Hepatocyte (in vitro differentiated cells): ENCODE measurements around the gene DDAH2. TPM values are rescaled to one million over a fixed set of nuclear protein-coding genes. Genes with fewer than 3 reads are reported as not detected.

ENCODE experiments used
- DNase-seq: peaks from one replicate; pipeline ENCODE4 v3.0.0-alpha.2; 2016; ENCODE audit warnings: low spot score
- H2AFZ ChIP-seq: fragments of 200-600 bp; sonication (generic); 2 replicates; pipeline ENCODE4 v1.6.0; 2016; ENCODE audit warnings: antibody characterized with exemption, mild to moderate bottlenecking
- H3K27ac ChIP-seq: fragments of 200-600 bp; sonication (generic); 2 replicates; pipeline ENCODE4 v1.5.1; 2016; ENCODE audit warnings: mild to moderate bottlenecking
- H3K27me3 ChIP-seq: fragments of 200-600 bp; sonication (generic); 2 replicates; pipeline ENCODE4 v1.6.1; 2016
- H3K36me3 ChIP-seq: fragments of 200-600 bp; sonication (generic); replicated peaks from 2 replicates; pipeline ENCODE4 v1.5.1; 2016; ENCODE audit warnings: low read depth; ENCODE audit not compliant: insufficient read depth
- H3K4me1 ChIP-seq: fragments of 200-600 bp; sonication (generic); 2 replicates; pipeline ENCODE4 v1.5.1; 2016; ENCODE audit warnings: mild to moderate bottlenecking, moderate library complexity; ENCODE audit not compliant: insufficient read depth
- H3K4me2 ChIP-seq: fragments of 200-600 bp; sonication (generic); 2 replicates; pipeline ENCODE4 v1.6.0; 2016
- H3K4me3 ChIP-seq: fragments of 200-600 bp; sonication (generic); 2 replicates; pipeline ENCODE4 v1.5.1; 2016; ENCODE audit warnings: mild to moderate bottlenecking
- H3K79me2 ChIP-seq: fragments of 200-600 bp; sonication (generic); 2 replicates; pipeline ENCODE4 v1.6.0; 2017; ENCODE audit warnings: mild to moderate bottlenecking
- H3K9me2 ChIP-seq: fragments of 200-600 bp; sonication (generic); replicated peaks from 2 replicates; pipeline ENCODE4 v1.6.0; 2017; ENCODE audit warnings: mild to moderate bottlenecking; ENCODE audit not compliant: insufficient read depth
- H3K9me3 ChIP-seq: fragments of 200-600 bp; sonication (generic); 2 replicates; pipeline ENCODE4 v1.5.1; 2016; ENCODE audit warnings: low read depth, mild to moderate bottlenecking
- H4K20me1 ChIP-seq: fragments of 200-600 bp; sonication (generic); 2 replicates; pipeline ENCODE4 v1.6.0; 2016; ENCODE audit warnings: mild to moderate bottlenecking; ENCODE audit not compliant: insufficient read depth, poor library complexity, severe bottlenecking
- CTCF ChIP-seq: fragments of 200-600 bp; sonication (generic); IDR thresholded peaks from 2 replicates; pipeline ENCODE4 v1.5.1; 2016; ENCODE audit warnings: antibody characterized with exemption, mild to moderate bottlenecking; ENCODE audit not compliant: poor library complexity
- EZH2 ChIP-seq: fragments of 200-600 bp; sonication (generic); IDR thresholded peaks from 2 replicates; pipeline ENCODE4 v1.6.1; 2016; ENCODE audit warnings: antibody characterized with exemption, mild to moderate bottlenecking, borderline replicate concordance
- EZH2phosphoT487 ChIP-seq: fragments of 200-600 bp; sonication (generic); IDR thresholded peaks from one replicate; pipeline ENCODE4 v1.6.1; 2018; ENCODE audit warnings: antibody characterized with exemption, mild to moderate bottlenecking, low read depth, moderate library complexity; ENCODE audit not compliant: unreplicated experiment, severe bottlenecking
- WGBS: methylation state at CpG from one replicate; pipeline ENCODE4 v1.1.6; 2016; ENCODE audit warnings: low lambda C conversion rate; ENCODE audit errors: missing lambda C conversion rate; 5-methylcytosine and 5-hydroxymethylcytosine counted together
- polyA plus RNA-seq: library from polyadenylated mRNA; unstranded; fragments of >200 nt; fragmentation: Nextera tagmentation; extraction: Ambion mirVana; gene quantifications from 2 replicates; pipeline ENCODE4 v1.2.1, GENCODE V29; 2016
- total RNA-seq: library from RNA; depleted of rRNA; stranded (reverse); fragments of >200 nt; gene quantifications from 2 replicates; pipeline ENCODE4 v1.2.3, GENCODE V29; 2014

Gene DDAH2
- total and polyA plus RNA-seq, 2 experiments from 2014 or later = 93.8 to 157 TPM

GRCh38 chr6:31720196-31720770 is 8.8 kb downstream of the DDAH2 start:
- Histone ChIP-seq H3K4me2 (no peak overlapping the region), H4K20me1 (no peaks in the 10 kb centered on the region)
- no peak for DNase-seq

GRCh38 chr6:31719001-31719400 is 10.1 kb downstream of the DDAH2 start:
- TF ChIP-seq EZH2phosphoT487 = no peak
- TF ChIP-seq EZH2 = no peak
- no peak for TF ChIP-seq CTCF
- Histone ChIP-seq H3K4me2 (no peak overlapping the region), H3K79me2 (no peaks in the 10 kb centered on the region), H3K27me3 (no peaks in the 10 kb centered on the region), H2AFZ (no peak overlapping the region), H3K36me3 (no peaks in the 10 kb centered on the region), H3K27ac (no peak overlapping the region), H3K9me3 (no peaks in the 10 kb centered on the region), H3K9me2 (no peaks in the 10 kb centered on the region), H3K4me1 (peaks cover 17% of the 10 kb centered on the region), H3K4me3 (no peak overlapping the region), H4K20me1 (no peaks in the 10 kb centered on the region)
- 84% methylated on average over 6 of the region's 6 CpGs for WGBS
- no peak for DNase-seq

More at GRCh38 chr6:31720196-31720770, 8.8 kb downstream of the DDAH2 start:
- 88% methylated on average over 5 of the region's 5 CpGs for WGBS
- Histone ChIP-seq H3K9me3 (no peaks in the 10 kb centered on the region), H3K4me1 (peaks cover 4% of the 10 kb centered on the region), H3K9me2 (no peaks in the 10 kb centered on the region), H3K36me3 (no peaks in the 10 kb centered on the region), H3K27me3 (no peaks in the 10 kb centered on the region), H3K4me3 (no peak overlapping the region), H2AFZ (no peak overlapping the region), H3K27ac (no peak overlapping the region), H3K79me2 (no peaks in the 10 kb centered on the region)
- no peak for TF ChIP-seq EZH2
- no peak for TF ChIP-seq EZH2phosphoT487
- no peak for TF ChIP-seq CTCF

GRCh38 chr6:31718265-31718664 is 10.8 kb downstream of the DDAH2 start:
- Histone ChIP-seq H3K4me3 (no peak overlapping the region), H2AFZ (no peak overlapping the region), H3K79me2 (no peaks in the 10 kb centered on the region), H3K36me3 (no peaks in the 10 kb centered on the region), H3K9me3 (no peaks in the 10 kb centered on the region), H3K4me2 (no peak overlapping the region), H4K20me1 (no peaks in the 10 kb centered on the region), H3K4me1 (peaks cover 25% of the 10 kb centered on the region), H3K27me3 (no peaks in the 10 kb centered on the region), H3K27ac (no peak overlapping the region), H3K9me2 (no peaks in the 10 kb centered on the region)
- DNase-seq = no peak
- 67% methylated on average over 1 of the region's 1 CpG for WGBS
- no peak for TF ChIP-seq EZH2phosphoT487
- no peak for TF ChIP-seq CTCF
- no peak for TF ChIP-seq EZH2
